ENCODE results near the gene TBC1D9B.
A peak's percentile ranks its signal among the peaks of the same experiment; 100 is the strongest.

GRCh38 chr5:179829732-179830435, 77.8 kb downstream of the TBC1D9B start:
- TF ChIP-seq SREBF2 (IDR thresholded peaks at IDR 0.05) = no peak
- no peak for TF ChIP-seq CTCF (IDR thresholded peaks at IDR 0.05)
- no peak for TF ChIP-seq PBX3 (IDR thresholded peaks at IDR 0.05)
- peak; percentile 92 for TF ChIP-seq HOXA7 (CRISPR knock-in tag; IDR thresholded peaks at IDR 0.05)

Measured in A549 (cell line).